Caco-2 (cell line): ENCODE data around the gene STRN3. TPM values are rescaled to one million over a fixed set of nuclear protein-coding genes. Genes with fewer than 3 reads are reported as not detected.

ENCODE experiments used
- BruUV-seq: library from RNA; stranded (reverse); fragments of 400-500 nt; replicated peaks from 2 replicates; lab custom pipeline; 2021; lab: Mats Ljungman, UMichigan
- CTCF ChIA-PET: fragments of 300-600 bp; sonication (Branson Sonifier 250); formaldehyde crosslinking; loops from one replicate; lab custom pipeline; 2022; ENCODE audit warnings: antibody characterized with exemption; lab: Charles Lee
- POLR2A ChIA-PET: fragments of 300-600 bp; sonication (Branson Sonifier 250); formaldehyde crosslinking; loops from one replicate; lab custom pipeline; 2022; ENCODE audit warnings: antibody characterized with exemption; lab: Charles Lee
- DNase-seq, 2 experiments: peaks; one replicate each; pipeline versions ENCODE4 v3.0.0 to v3.0.0-alpha.2; 2020 to 2022
- H3K27me3 ChIP-seq: replicated peaks from 2 replicates; pipeline ENCODE4 v1.6.0; 2011; ENCODE audit warnings: low read length; ENCODE audit not compliant: control insufficient read depth, insufficient read depth
- H3K36me3 ChIP-seq: 2 replicates; pipeline ENCODE4 v1.5.1; 2011; ENCODE audit warnings: low read length; ENCODE audit not compliant: control insufficient read depth, insufficient read depth
- H3K4me1 ChIP-seq: fragments of 250-450 bp; sonication (Bioruptor Pico); 2 replicates; pipeline ENCODE4 v1.5.1; 2020; ENCODE audit warnings: mild to moderate bottlenecking
- H3K4me3 ChIP-seq: 2 replicates; pipeline ENCODE4 v1.5.1; 2011; ENCODE audit warnings: low read depth, mild to moderate bottlenecking, control low read depth, low read length
- H3K9me3 ChIP-seq: fragments of 250-450 bp; sonication (Bioruptor Pico); 2 replicates; pipeline ENCODE4 v1.5.1; 2020; ENCODE audit warnings: mild to moderate bottlenecking, moderate library complexity
- H3K27ac Mint-ChIP-seq: one replicate; pipeline ENCODE4 v1.8.0; 2022; ENCODE audit warnings: mixed read lengths; ENCODE audit not compliant: unreplicated experiment
- H3K27me3 Mint-ChIP-seq: one replicate; pipeline ENCODE4 v1.8.0; 2022; ENCODE audit warnings: mixed read lengths; ENCODE audit not compliant: insufficient read depth, unreplicated experiment
- H3K36me3 Mint-ChIP-seq: one replicate; pipeline ENCODE4 v1.8.0; 2022; ENCODE audit warnings: mild to moderate bottlenecking, mixed read lengths; ENCODE audit not compliant: insufficient read depth, unreplicated experiment
- H3K4me1 Mint-ChIP-seq: one replicate; pipeline ENCODE4 v1.8.0; 2022; ENCODE audit warnings: low read depth, mixed read lengths; ENCODE audit not compliant: unreplicated experiment
- H3K4me3 Mint-ChIP-seq: one replicate; pipeline ENCODE4 v1.8.0; 2022; ENCODE audit warnings: mild to moderate bottlenecking, moderate library complexity, mixed read lengths; ENCODE audit not compliant: unreplicated experiment
- H3K9me3 Mint-ChIP-seq: one replicate; pipeline ENCODE4 v1.8.0; 2022; ENCODE audit warnings: mixed read lengths; ENCODE audit not compliant: unreplicated experiment
- CTCF ChIP-seq, 2 experiments: fragments of 200-600 bp in 1 of 2; IDR thresholded peaks; 1 replicate in 1 of 2; 2 replicates in 1 of 2; pipeline versions ENCODE4 v1.5.1 to v1.8.0; 2011 to 2022; ENCODE audit warnings: antibody characterized with exemption in 1 of 2, control low read depth in 1 of 2, inconsistent platforms in 1 of 2, low read depth in 1 of 2, low read length in 1 of 2, mild to moderate bottlenecking in 1 of 2, moderate library complexity in 1 of 2; ENCODE audit not compliant: insufficient read depth in 1 of 2, severe bottlenecking in 1 of 2, unreplicated experiment in 1 of 2
- intact Hi-C: fragments of 100-400 bp; cut with micrococcal nuclease; formaldehyde crosslinking; loops from one replicate; pipeline ENCODE4 v1.10.0; 2022; ENCODE audit not compliant: unreplicated experiment
- total RNA-seq: library from RNA; stranded (reverse); gene quantifications from 2 replicates; pipeline ENCODE4 v1.2.3, GENCODE V29; 2022

Gene STRN3
- total RNA-seq, 1 experiment from 2014 or later: 38.0 TPM

GRCh38 chr14:30908826-30909225, 117.4 kb downstream of the STRN3 start:
- Mint-ChIP-seq H3K4me3 (no peak overlapping the region), H3K9me3 (no peaks in the 10 kb centered on the region), H3K36me3 (peaks cover 10% of the 10 kb centered on the region), H3K27me3 (no peaks in the 10 kb centered on the region), H3K27ac (no peak overlapping the region), H3K4me1 (no peaks in the 10 kb centered on the region)
- H3K9me3 ChIP-seq: no peaks in the 10 kb centered on the region
- H3K4me3 ChIP-seq: no peak overlapping the region
- H3K36me3 ChIP-seq: no peaks in the 10 kb centered on the region
- no peak for TF ChIP-seq CTCF (IDR thresholded peaks at IDR 0.05; ENCODE audit: insufficient read depth in 1 of 2, low read depth in 1 of 2, low read length in 1 of 2, severe bottlenecking in 1 of 2, unreplicated experiment in 1 of 2)
- DNase-seq: no peak
- intact Hi-C loops: no loop called here
- H3K27me3 ChIP-seq: no peaks in the 10 kb centered on the region
- no peaks in the 10 kb centered on the region for H3K4me1 ChIP-seq
- no TSS peak for BruUV-seq
- CTCF ChIA-PET: no interaction called here
- POLR2A ChIA-PET: no interaction called here

- no peaks in the 10 kb centered on the region for H3K27me3 ChIP-seq
- intact Hi-C loops: loop anchor here (2.0 kb wide), 1 partner anchor 251 kb away; no protein-coding TSS in a partner anchor
- Mint-ChIP-seq H3K9me3 (no peaks in the 10 kb centered on the region), H3K4me1 (no peaks in the 10 kb centered on the region), H3K27ac (no peak overlapping the region), H3K27me3 (no peaks in the 10 kb centered on the region), H3K4me3 (no peak overlapping the region), H3K36me3 (peaks cover 10% of the 10 kb centered on the region)
- no peaks in the 10 kb centered on the region for H3K36me3 ChIP-seq
- no peak for TF ChIP-seq CTCF (IDR thresholded peaks at IDR 0.05; ENCODE audit: insufficient read depth in 1 of 2, low read depth in 1 of 2, low read length in 1 of 2, severe bottlenecking in 1 of 2, unreplicated experiment in 1 of 2)
- no peak overlapping the region for H3K4me3 ChIP-seq
- no TSS peak for BruUV-seq
- H3K4me1 ChIP-seq: no peaks in the 10 kb centered on the region
- ChIA-PET POLR2A (no interaction called here), CTCF (no interaction called here)
- H3K9me3 ChIP-seq: no peaks in the 10 kb centered on the region
- DNase-seq: no peak
Observed at GRCh38 chr14:30907659-30908057, 118.5 kb downstream of the STRN3 start.

- POLR2A ChIA-PET: no interaction called here
- Histone ChIP-seq H3K4me3 (no peak overlapping the region), H3K36me3 (no peaks in the 10 kb centered on the region), H3K9me3 (no peaks in the 10 kb centered on the region), H3K27me3 (no peaks in the 10 kb centered on the region), H3K4me1 (no peaks in the 10 kb centered on the region)
- no peaks in the 10 kb centered on the region for H3K27me3 Mint-ChIP-seq
- no peak for TF ChIP-seq CTCF (IDR thresholded peaks at IDR 0.05; ENCODE audit: insufficient read depth in 1 of 2, low read depth in 1 of 2, low read length in 1 of 2, severe bottlenecking in 1 of 2, unreplicated experiment in 1 of 2)
- H3K4me1 Mint-ChIP-seq: no peaks in the 10 kb centered on the region
- H3K36me3 Mint-ChIP-seq: peaks cover 10% of the 10 kb centered on the region
- no peak overlapping the region for H3K27ac Mint-ChIP-seq
- no peaks in the 10 kb centered on the region for H3K9me3 Mint-ChIP-seq
- no TSS peak for BruUV-seq
- CTCF ChIA-PET: interaction anchor here (0.6 kb wide), 1 partner anchor 96 kb away, joined by 3 read pairs; no protein-coding TSS in a partner anchor
- no peak overlapping the region for H3K4me3 Mint-ChIP-seq
- intact Hi-C loops: loop anchor here (2.0 kb wide), 1 partner anchor 250 kb away; no protein-coding TSS in a partner anchor
- no peak for DNase-seq
Observed at GRCh38 chr14:30906752-30907658, 119.2 kb downstream of the STRN3 start.
